OCI-LY1 (cell line): Measurements from ENCODE around the gene SHC1.

Source experiments
- H2AFZ ChIP-seq: fragments of 200-600 bp; sonication (generic), shearing (Covaris generic); 2 replicates; pipeline ENCODE4 v1.6.0; 2014; ENCODE audit warnings: antibody characterized with exemption, mild to moderate bottlenecking, low read length
- H3F3A ChIP-seq: fragments of 200-600 bp; sonication (generic), shearing (Covaris generic); 2 replicates; pipeline ENCODE4 v1.6.0; 2014; ENCODE audit warnings: mild to moderate bottlenecking, antibody characterized with exemption, low read length, moderate library complexity; ENCODE audit not compliant: insufficient read depth
- H3K27ac ChIP-seq: fragments of 200-600 bp; sonication (generic); 2 replicates; pipeline ENCODE4 v1.5.1; 2014; ENCODE audit warnings: low read length, mixed run types, mild to moderate bottlenecking, low read depth; ENCODE audit not compliant: poor library complexity, severe bottlenecking
- H3K27me3 ChIP-seq: fragments of 200-600 bp; sonication (generic); 2 replicates; pipeline ENCODE4 v1.6.0; 2014; ENCODE audit warnings: antibody characterized with exemption, mild to moderate bottlenecking, low read length, moderate library complexity; ENCODE audit not compliant: insufficient read depth
- H3K36me3 ChIP-seq: fragments of 200-600 bp; sonication (generic); 2 replicates; pipeline ENCODE4 v1.6.1; 2014; ENCODE audit warnings: mild to moderate bottlenecking, antibody characterized with exemption, low read length, moderate library complexity, mixed read lengths; ENCODE audit not compliant: insufficient read depth
- H3K4me1 ChIP-seq: fragments of 200-600 bp; sonication (generic); 2 replicates; pipeline ENCODE4 v1.5.1; 2014; ENCODE audit warnings: mild to moderate bottlenecking, low read length, moderate library complexity; ENCODE audit not compliant: insufficient read depth, severe bottlenecking
- H3K4me2 ChIP-seq: fragments of 200-600 bp; sonication (generic), shearing (Covaris generic); 2 replicates; pipeline ENCODE4 v1.6.1; 2014; ENCODE audit warnings: low read length
- H3K4me3 ChIP-seq: fragments of 200-600 bp; sonication (generic); 2 replicates; pipeline ENCODE4 v1.5.1; 2014; ENCODE audit warnings: low read length, low read depth, mild to moderate bottlenecking, mixed read lengths; ENCODE audit not compliant: poor library complexity, severe bottlenecking
- H3K79me2 ChIP-seq: fragments of 200-600 bp; shearing (Covaris generic); 2 replicates; pipeline ENCODE4 v1.6.1; 2016; ENCODE audit warnings: mixed run types, low read length, mixed read lengths; ENCODE audit not compliant: insufficient read depth
- H3K9ac ChIP-seq: fragments of 200-600 bp; sonication (generic), shearing (Covaris generic); 2 replicates; pipeline ENCODE4 v1.6.1; 2014; ENCODE audit warnings: mild to moderate bottlenecking, low read length, mixed read lengths
- H3K9me2 ChIP-seq: fragments of 200-600 bp; sonication (generic), shearing (Covaris generic); 2 replicates; pipeline ENCODE4 v1.6.1; 2014; ENCODE audit warnings: low read depth, mild to moderate bottlenecking, low read length, mixed read lengths
- H3K9me3 ChIP-seq: fragments of 200-600 bp; shearing (Covaris generic); 2 replicates; pipeline ENCODE4 v1.6.1; 2014; ENCODE audit warnings: low read length, mixed read lengths
- H4K20me1 ChIP-seq: fragments of 200-600 bp; sonication (generic), shearing (Covaris generic); 2 replicates; pipeline ENCODE4 v1.6.0; 2016; ENCODE audit warnings: mild to moderate bottlenecking, low read length; ENCODE audit not compliant: insufficient read depth
- EZH2 ChIP-seq: fragments of 200-600 bp; sonication (generic), shearing (Covaris generic); IDR thresholded peaks from 2 replicates; pipeline ENCODE4 v1.8.0; 2017; ENCODE audit warnings: borderline replicate concordance, mixed run types, mild to moderate bottlenecking, antibody characterized with exemption, low read length, moderate library complexity, mixed read lengths
- TF ChIP-seq, protein P1 (sequence below): fragments of 200-600 bp; sonication (generic), shearing (Covaris generic); IDR thresholded peaks from 2 replicates; pipeline ENCODE4 v1.5.1; 2017; ENCODE audit warnings: mild to moderate bottlenecking, antibody characterized with exemption, low read length, moderate library complexity, mixed read lengths

The SHC1 gene

DNA sequence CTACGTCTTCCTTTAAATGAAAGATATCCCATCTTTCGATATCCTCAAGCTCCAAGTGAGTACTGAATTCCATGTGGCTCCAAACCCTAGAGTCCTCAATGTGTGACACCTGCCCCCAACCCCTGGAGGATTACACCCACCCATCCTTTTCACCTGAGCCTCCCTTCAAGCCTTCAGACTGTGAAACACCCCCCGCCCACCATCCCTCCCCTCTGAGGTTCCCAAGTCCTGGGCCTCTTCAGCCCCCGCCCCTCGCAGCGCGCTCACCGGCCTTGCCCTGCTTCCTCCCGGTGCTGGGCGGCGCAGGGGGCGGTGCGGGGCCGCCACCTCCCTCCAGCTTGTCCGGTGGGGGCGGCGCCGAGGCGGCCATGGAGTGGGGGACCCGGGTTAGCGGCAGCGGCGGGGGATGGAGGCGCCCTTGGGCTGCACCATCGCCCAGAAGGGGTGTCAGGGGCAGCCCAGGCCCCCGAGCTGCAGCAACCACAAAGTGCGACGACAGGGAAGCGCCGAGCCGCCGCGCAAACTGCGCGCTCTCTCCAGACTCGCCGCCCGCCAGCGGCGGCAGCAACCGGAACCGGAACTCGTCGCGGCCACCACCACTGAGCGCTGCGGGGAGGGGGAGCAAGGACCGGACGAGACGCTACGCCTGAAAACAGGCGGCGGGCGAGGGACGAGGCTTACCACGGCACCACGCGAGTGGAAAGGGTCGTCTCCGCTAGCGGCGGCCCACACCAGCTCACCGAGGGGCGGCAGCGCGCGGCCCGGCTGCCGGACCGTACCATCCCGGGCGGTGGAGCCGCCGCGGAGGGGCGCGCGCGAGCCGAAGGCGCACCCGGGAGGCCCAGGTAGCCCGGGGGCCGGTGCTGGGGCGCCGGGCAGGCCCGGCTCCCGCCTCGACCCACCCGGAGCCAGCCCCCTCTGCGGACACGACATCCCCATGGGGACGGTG lies 9.1 kb downstream of the SHC1 start, which contains the start of gene PYGO2:
PYGO2 (minus strand) TSS at position 576 of the 949 bp plus-strand sequence; CDS start at position 370, 206 bp downstream.
- Histone ChIP-seq H3K4me1 (peaks cover 34% of the 10 kb centered on the region), H3K4me2 (peak within 1 kb of the TSS; percentile 71), H3K9me3 (no peaks in the 10 kb centered on the region), H3K4me3 (peak within 1 kb of the TSS; percentile 75), H3K9me2 (no peaks in the 10 kb centered on the region), H2AFZ (no peak within 1 kb of the TSS), H3K27me3 (no peaks in the 10 kb centered on the region), H3K9ac (peak within 1 kb of the TSS; percentile 99), H3K79me2 (peaks cover 5% of the 10 kb centered on the region; the same call in 1 of the 2 replicates), H3K27ac (peak within 1 kb of the TSS; percentile 81), H3F3A (no peaks in the 10 kb centered on the region), H3K36me3 (peaks cover 42% of the 10 kb centered on the region), H4K20me1 (no peaks in the 10 kb centered on the region)
- TF ChIP-seq, protein P1, sequence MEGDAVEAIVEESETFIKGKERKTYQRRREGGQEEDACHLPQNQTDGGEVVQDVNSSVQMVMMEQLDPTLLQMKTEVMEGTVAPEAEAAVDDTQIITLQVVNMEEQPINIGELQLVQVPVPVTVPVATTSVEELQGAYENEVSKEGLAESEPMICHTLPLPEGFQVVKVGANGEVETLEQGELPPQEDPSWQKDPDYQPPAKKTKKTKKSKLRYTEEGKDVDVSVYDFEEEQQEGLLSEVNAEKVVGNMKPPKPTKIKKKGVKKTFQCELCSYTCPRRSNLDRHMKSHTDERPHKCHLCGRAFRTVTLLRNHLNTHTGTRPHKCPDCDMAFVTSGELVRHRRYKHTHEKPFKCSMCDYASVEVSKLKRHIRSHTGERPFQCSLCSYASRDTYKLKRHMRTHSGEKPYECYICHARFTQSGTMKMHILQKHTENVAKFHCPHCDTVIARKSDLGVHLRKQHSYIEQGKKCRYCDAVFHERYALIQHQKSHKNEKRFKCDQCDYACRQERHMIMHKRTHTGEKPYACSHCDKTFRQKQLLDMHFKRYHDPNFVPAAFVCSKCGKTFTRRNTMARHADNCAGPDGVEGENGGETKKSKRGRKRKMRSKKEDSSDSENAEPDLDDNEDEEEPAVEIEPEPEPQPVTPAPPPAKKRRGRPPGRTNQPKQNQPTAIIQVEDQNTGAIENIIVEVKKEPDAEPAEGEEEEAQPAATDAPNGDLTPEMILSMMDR = peak; percentile 80
- TF ChIP-seq EZH2 = no peak

DNA sequence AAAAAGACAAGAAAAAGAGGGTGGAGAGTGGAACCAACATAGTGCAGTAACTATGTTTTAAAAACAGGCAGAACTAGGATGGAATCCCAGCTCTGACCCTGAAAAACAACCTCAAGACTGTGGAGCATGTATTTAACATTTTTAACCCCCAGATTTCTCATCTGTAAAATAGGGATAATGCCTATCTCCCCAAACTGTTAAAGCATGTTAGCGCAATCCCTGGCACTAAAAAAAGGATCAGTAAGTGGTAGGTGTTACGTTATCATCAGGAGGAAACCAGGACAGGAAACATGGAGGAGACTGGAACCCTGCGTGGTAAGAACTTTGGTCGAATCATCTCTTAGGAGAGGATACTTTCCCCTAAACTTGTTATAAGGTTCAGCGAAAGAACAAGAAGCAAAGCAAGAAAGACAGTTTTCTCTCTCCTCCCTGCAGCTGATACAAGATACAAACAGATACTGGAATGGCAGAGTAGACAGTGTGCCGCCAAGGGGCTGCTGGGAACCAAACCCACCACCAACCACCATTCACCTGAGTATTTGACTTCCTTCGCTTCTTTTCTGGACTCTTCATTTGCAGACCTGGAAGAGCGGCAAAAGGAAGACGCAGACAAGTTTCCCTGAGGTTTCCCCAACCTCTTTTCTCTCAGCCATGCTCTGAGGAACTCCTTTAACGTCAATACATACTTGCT lies 10.0 kb downstream of the SHC1 start:
- Histone ChIP-seq H3K4me3 (peak overlapping the region; percentile 75), H3K27ac (peak overlapping the region; percentile 81), H3K27me3 (no peaks in the 10 kb centered on the region), H3K9ac (peak overlapping the region; percentile 99), H2AFZ (no peak overlapping the region), H3K9me2 (no peaks in the 10 kb centered on the region), H3K79me2 (peaks cover 5% of the 10 kb centered on the region; the same call in 1 of the 2 replicates), H3F3A (no peaks in the 10 kb centered on the region), H3K4me1 (peaks cover 42% of the 10 kb centered on the region), H4K20me1 (no peaks in the 10 kb centered on the region), H3K36me3 (peaks cover 34% of the 10 kb centered on the region), H3K9me3 (no peaks in the 10 kb centered on the region), H3K4me2 (peak overlapping the region; percentile 71)
- TF ChIP-seq EZH2 = no peak
- TF ChIP-seq, protein P1 = no peak

DNA sequence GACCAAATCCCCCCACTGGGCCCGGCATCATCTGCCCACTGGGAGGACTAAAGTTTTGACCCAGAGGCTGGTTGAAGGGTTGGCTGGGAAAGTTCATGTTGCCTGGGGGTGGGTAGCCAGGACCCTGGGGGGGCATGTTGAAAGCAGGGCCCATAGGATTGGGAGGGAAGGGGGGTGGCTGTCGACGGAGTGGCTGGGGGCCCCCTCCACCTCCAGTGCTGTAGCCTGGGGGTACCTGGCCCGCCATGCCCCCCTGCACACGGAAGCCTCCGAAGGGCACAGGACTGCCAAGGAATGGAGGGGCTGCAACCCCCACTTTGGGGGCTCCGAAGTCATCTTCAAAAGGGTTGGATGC lies 11.1 kb downstream of the SHC1 start:
- H3K4me3 ChIP-seq = no peak overlapping the region
- no peak overlapping the region for H2AFZ ChIP-seq
- H3F3A ChIP-seq = no peaks in the 10 kb centered on the region
- no peaks in the 10 kb centered on the region for H3K9me2 ChIP-seq
- no peaks in the 10 kb centered on the region for H3K9me3 ChIP-seq
- no peak overlapping the region for H3K9ac ChIP-seq
- H4K20me1 ChIP-seq = no peaks in the 10 kb centered on the region
- peaks cover 28% of the 10 kb centered on the region for H3K36me3 ChIP-seq
- H3K27ac ChIP-seq = no peak overlapping the region
- peaks cover 54% of the 10 kb centered on the region for H3K4me1 ChIP-seq
- TF ChIP-seq, protein P1 = no peak
- TF ChIP-seq EZH2 = no peak
- H3K79me2 ChIP-seq = peaks cover 5% of the 10 kb centered on the region; the same call in 1 of the 2 replicates
- no peak overlapping the region for H3K4me2 ChIP-seq
- H3K27me3 ChIP-seq = no peaks in the 10 kb centered on the region
